GM18870 (cell line): Measurements from ENCODE around the gene LTV1.
"Not testable (repeated sequence)": the region's sequence is repeated elsewhere in the genome, so short reads cannot be mapped to it uniquely, and the experiment has no call there.

Experiments
- ATAC-seq: cut with Tn5 transposase; IDR thresholded peaks from one replicate; pipeline ENCODE4 v1.9.1; 2021; ENCODE audit warnings: moderate library complexity; ENCODE audit not compliant: unreplicated experiment

The LTV1 gene

GRCh38 chr6:143842461-143842901, 657 bp upstream of the LTV1 start:
- peak; percentile 18 for ATAC-seq

GRCh38 chr6:143843677-143843999, 500 bp downstream of the LTV1 start:
- peak; percentile 11 for ATAC-seq

- no peak for ATAC-seq
Observed at GRCh38 chr6:143844006-143844405, 868 bp downstream of the LTV1 start.

GRCh38 chr6:143845033-143845432, 1.9 kb downstream of the LTV1 start:
- ATAC-seq = no peak

- not testable (repeated sequence) for ATAC-seq
Observed at GRCh38 chr6:143851706-143852105, 8.6 kb downstream of the LTV1 start.

- not testable (repeated sequence) for ATAC-seq
Observed at GRCh38 chr6:143855057-143855456, 11.9 kb downstream of the LTV1 start.

GRCh38 chr6:143856762-143857161, 13.6 kb downstream of the LTV1 start:
- ATAC-seq = not testable (repeated sequence)

GRCh38 chr6:143857651-143858050, 14.5 kb downstream of the LTV1 start:
- ATAC-seq = no peak

GRCh38 chr6:143859891-143860660, 16.9 kb downstream of the LTV1 start:
- no peak for ATAC-seq

- ATAC-seq = no peak
Observed at GRCh38 chr6:143863771-143864170, 20.6 kb downstream of the LTV1 start.

- no peak for ATAC-seq
Observed at GRCh38 chr6:143864234-143864633, 21.1 kb downstream of the LTV1 start, which contains the start of gene ZC2HC1B. Gene ZC2HC1B (plus strand): TSS chr6:143864474. CDS start chr6:143864540, 66 bp downstream.

- no peak for ATAC-seq
Observed at GRCh38 chr6:143867236-143867635, 24.1 kb downstream of the LTV1 start.

- not testable (repeated sequence) for ATAC-seq
Observed at GRCh38 chr6:143868808-143869207, 25.7 kb downstream of the LTV1 start.

GRCh38 chr6:143871202-143871730, 28.1 kb downstream of the LTV1 start:
- ATAC-seq = not testable (repeated sequence)

- peak; percentile 100 for ATAC-seq
Observed at GRCh38 chr6:143872201-143872600, 29.1 kb downstream of the LTV1 start.

GRCh38 chr6:143873600-143873999, 30.5 kb downstream of the LTV1 start:
- not testable (repeated sequence) for ATAC-seq

- ATAC-seq = not testable (repeated sequence)
Observed at GRCh38 chr6:143874503-143874902, 31.4 kb downstream of the LTV1 start.

- no peak for ATAC-seq
Observed at GRCh38 chr6:143877584-143878271, 34.6 kb downstream of the LTV1 start.

GRCh38 chr6:143878272-143878760, 35.2 kb downstream of the LTV1 start:
- no peak for ATAC-seq

- ATAC-seq = no peak
Observed at GRCh38 chr6:143880412-143880811, 37.3 kb downstream of the LTV1 start.

GRCh38 chr6:143882401-143882930, 39.3 kb downstream of the LTV1 start:
- no peak for ATAC-seq
